Measurements from ENCODE around the gene TERT.

DNA sequence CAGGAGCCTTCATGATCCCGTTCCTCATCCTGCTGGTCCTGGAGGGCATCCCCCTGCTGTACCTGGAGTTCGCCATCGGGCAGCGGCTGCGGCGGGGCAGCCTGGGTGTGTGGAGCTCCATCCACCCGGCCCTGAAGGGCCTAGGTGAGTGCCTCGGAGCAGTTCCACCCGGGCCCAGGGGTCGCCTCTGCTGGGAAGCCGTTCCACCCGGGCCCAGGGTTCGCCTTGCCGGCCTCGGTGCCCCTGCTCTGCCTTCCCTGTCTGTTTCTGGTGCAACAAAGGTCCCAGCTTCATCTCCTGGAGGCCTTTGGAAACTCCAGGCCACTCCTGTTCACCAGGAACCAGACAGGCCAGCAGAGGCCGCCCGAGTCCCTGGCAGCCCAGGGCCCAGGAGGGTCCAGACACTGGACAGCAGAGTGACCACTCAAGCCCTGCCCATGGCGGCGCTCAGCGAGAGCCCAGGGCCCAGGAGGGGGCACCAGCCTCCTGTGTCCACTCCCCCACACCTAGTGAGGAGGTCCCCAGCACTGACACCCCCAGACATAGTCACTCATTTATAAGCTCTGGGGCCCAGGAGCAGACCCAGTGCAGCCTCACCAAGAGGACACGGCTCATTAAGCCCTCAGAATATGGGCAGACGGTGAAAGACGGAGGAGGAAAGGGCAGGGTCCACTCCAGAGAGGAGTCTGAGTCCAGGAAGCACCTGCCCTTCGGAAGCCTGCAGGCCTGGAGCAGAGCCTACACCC, 86.0 kb downstream of the TERT start:
- TF ChIP-seq YY1 (IDR thresholded peaks at IDR 0.05; ENCODE audit: low read depth, low read length) (no peak), ATF2 (IDR thresholded peaks at IDR 0.05; ENCODE audit: low read length) (no peak)
- TF ChIP-seq, protein P1, sequence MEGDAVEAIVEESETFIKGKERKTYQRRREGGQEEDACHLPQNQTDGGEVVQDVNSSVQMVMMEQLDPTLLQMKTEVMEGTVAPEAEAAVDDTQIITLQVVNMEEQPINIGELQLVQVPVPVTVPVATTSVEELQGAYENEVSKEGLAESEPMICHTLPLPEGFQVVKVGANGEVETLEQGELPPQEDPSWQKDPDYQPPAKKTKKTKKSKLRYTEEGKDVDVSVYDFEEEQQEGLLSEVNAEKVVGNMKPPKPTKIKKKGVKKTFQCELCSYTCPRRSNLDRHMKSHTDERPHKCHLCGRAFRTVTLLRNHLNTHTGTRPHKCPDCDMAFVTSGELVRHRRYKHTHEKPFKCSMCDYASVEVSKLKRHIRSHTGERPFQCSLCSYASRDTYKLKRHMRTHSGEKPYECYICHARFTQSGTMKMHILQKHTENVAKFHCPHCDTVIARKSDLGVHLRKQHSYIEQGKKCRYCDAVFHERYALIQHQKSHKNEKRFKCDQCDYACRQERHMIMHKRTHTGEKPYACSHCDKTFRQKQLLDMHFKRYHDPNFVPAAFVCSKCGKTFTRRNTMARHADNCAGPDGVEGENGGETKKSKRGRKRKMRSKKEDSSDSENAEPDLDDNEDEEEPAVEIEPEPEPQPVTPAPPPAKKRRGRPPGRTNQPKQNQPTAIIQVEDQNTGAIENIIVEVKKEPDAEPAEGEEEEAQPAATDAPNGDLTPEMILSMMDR (IDR thresholded peaks at IDR 0.05; ENCODE audit: control extremely low read depth in 1 of 3, insufficient read depth in 1 of 3, low read depth in 1 of 3, low read length in 3 of 3): peak in 2 of 3 experiments; percentile 23 to 30; a peak in 2 of 4 replicates
